Ramos (cell line): ENCODE measurements around the gene ITPK1.
"Not testable (repeated sequence)": the region's sequence is repeated elsewhere in the genome, so short reads cannot be mapped to it uniquely, and the experiment has no call there.

Experiments
- in situ Hi-C: fragments of 300-500 bp; cut with MboI; formaldehyde crosslinking; loops from one replicate; pipeline ENCODE4 v1.14.3; 2022; ENCODE audit warnings: low sequenced_read_pairs; ENCODE audit not compliant: unreplicated experiment

Gene ITPK1

GRCh38 chr14:93115821-93116675 lies at the start of gene ITPK1:
Gene ITPK1, minus strand, starts transcription at chr14:93115925. Its CDS starts 762 bp downstream, at chr14:93115163.
- in situ Hi-C loops: no loop called here

GRCh38 chr14:93163564-93163963 lies 47.8 kb upstream of the ITPK1 start:
- in situ Hi-C loops: no loop called here

- in situ Hi-C loops: no loop called here
These were observed 45.8 kb upstream of the ITPK1 start for GRCh38 chr14:93161411-93161940.

- in situ Hi-C loops: no loop called here
These were observed 44.7 kb upstream of the ITPK1 start for GRCh38 chr14:93160353-93160801.

- in situ Hi-C loops: not testable (repeated sequence)
These were observed 44.1 kb upstream of the ITPK1 start for GRCh38 chr14:93159625-93160352.

- in situ Hi-C loops: not testable (repeated sequence)
These were observed 42.6 kb upstream of the ITPK1 start for GRCh38 chr14:93158349-93158748.

- in situ Hi-C loops: no loop called here
These were observed 41.1 kb upstream of the ITPK1 start for GRCh38 chr14:93156693-93157369.

- in situ Hi-C loops: no loop called here
These were observed 39.9 kb upstream of the ITPK1 start for GRCh38 chr14:93155667-93156066.

- in situ Hi-C loops: no loop called here
These were observed 37.4 kb upstream of the ITPK1 start for GRCh38 chr14:93153121-93153520.

GRCh38 chr14:93150227-93151208 lies 34.8 kb upstream of the ITPK1 start:
- in situ Hi-C loops: no loop called here

GRCh38 chr14:93148979-93149378 lies 33.3 kb upstream of the ITPK1 start:
- in situ Hi-C loops: no loop called here

- in situ Hi-C loops: no loop called here
These were observed 30.4 kb upstream of the ITPK1 start for GRCh38 chr14:93146119-93146518.

GRCh38 chr14:93142854-93143652 lies 27.3 kb upstream of the ITPK1 start:
- in situ Hi-C loops: no loop called here

- in situ Hi-C loops: loop anchor here (5.0 kb wide), 1 partner anchor 186 kb away; no protein-coding TSS in a partner anchor
These were observed 22.1 kb upstream of the ITPK1 start for GRCh38 chr14:93137864-93138263.

- in situ Hi-C loops: loop anchor here (5.0 kb wide), 1 partner anchor 184 kb away; no protein-coding TSS in a partner anchor
These were observed 20.8 kb upstream of the ITPK1 start for GRCh38 chr14:93136508-93136907.

- in situ Hi-C loops: loop anchor here (5.0 kb wide), 1 partner anchor 184 kb away; no protein-coding TSS in a partner anchor
These were observed 20.3 kb upstream of the ITPK1 start for GRCh38 chr14:93136009-93136408.

- in situ Hi-C loops: loop anchor here (5.0 kb wide), 1 partner anchor 183 kb away; no protein-coding TSS in a partner anchor
These were observed 19.7 kb upstream of the ITPK1 start for GRCh38 chr14:93135399-93135798.

GRCh38 chr14:93133464-93133863 lies 17.7 kb upstream of the ITPK1 start:
- in situ Hi-C loops: no loop called here
